Activated T-helper 17 cell treated with anti-CD3 and anti-CD28 coated beads, Interleukin-2, amount 50 U/mL, for 72 hours (primary cell): ENCODE measurements around the gene NADSYN1. TPM values are rescaled to one million over a fixed set of nuclear protein-coding genes. Genes with fewer than 3 reads are reported as not detected.

ENCODE experiments used
- ATAC-seq: fragments of 150-1000 bp; cut with Tn5 transposase; replicated peaks from 2 replicates; pipeline ENCODE4 v1.10.0; 2021; ENCODE audit warnings: mild to moderate bottlenecking, moderate library complexity
- H3K27ac Mint-ChIP-seq: one replicate; pipeline ENCODE4 v1.8.0; 2022; ENCODE audit warnings: mixed read lengths
- H3K27me3 Mint-ChIP-seq: one replicate; pipeline ENCODE4 v1.8.0; 2022; ENCODE audit warnings: mixed read lengths
- H3K36me3 Mint-ChIP-seq: one replicate; pipeline ENCODE4 v1.8.0; 2022; ENCODE audit warnings: low read depth, mild to moderate bottlenecking, mixed read lengths
- H3K4me1 Mint-ChIP-seq: one replicate; pipeline ENCODE4 v1.8.0; 2022; ENCODE audit warnings: mixed read lengths
- H3K4me3 Mint-ChIP-seq: one replicate; pipeline ENCODE4 v1.8.0; 2022; ENCODE audit warnings: mild to moderate bottlenecking, mixed read lengths
- H3K9me3 Mint-ChIP-seq: one replicate; pipeline ENCODE4 v1.8.0; 2022; ENCODE audit warnings: mixed read lengths
- total RNA-seq, 2 donors: library from RNA; stranded (reverse); gene quantifications; one replicate each; pipeline ENCODE4 v1.2.3, GENCODE V29; 2022

Gene NADSYN1
- total RNA-seq, 2 donors from 2014 or later, result 108 to 152 TPM

DNA sequence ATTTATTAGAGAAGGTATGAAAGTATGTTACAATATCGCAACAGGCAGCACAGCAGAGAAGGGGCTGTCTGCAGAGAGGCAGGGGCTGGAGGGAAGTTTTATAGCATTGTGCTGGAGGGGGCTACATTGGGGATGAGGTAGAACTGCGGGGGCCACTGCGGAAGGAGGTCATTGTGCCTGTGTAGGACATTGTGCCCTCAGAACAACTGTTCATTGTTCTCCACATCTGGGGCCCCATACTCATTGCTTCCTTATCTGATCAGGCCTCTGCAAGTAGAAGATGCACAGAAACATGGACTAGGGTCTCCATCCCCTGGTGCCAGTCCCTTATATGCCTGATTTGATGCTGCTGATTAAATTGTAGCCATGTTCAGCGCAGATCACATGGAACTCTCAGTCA lies 12.1 kb downstream of the NADSYN1 start:
- H3K27ac Mint-ChIP-seq, result no peak overlapping the region
- H3K4me1 Mint-ChIP-seq, result peaks cover 7% of the 10 kb centered on the region
- no peak for ATAC-seq
- H3K9me3 Mint-ChIP-seq, result no peaks in the 10 kb centered on the region
- H3K4me3 Mint-ChIP-seq, result no peak overlapping the region
- peaks cover 90% of the 10 kb centered on the region for H3K36me3 Mint-ChIP-seq
- no peaks in the 10 kb centered on the region for H3K27me3 Mint-ChIP-seq

- Mint-ChIP-seq H3K4me3 (no peak overlapping the region), H3K27ac (no peak overlapping the region), H3K27me3 (no peaks in the 10 kb centered on the region), H3K9me3 (no peaks in the 10 kb centered on the region), H3K4me1 (no peaks in the 10 kb centered on the region), H3K36me3 (peaks cover 85% of the 10 kb centered on the region)
- ATAC-seq, result no peak
These were observed 13.4 kb downstream of the NADSYN1 start for GRCh38 chr11:71466358-71466757.

- Mint-ChIP-seq H3K4me1 (no peaks in the 10 kb centered on the region), H3K27me3 (no peaks in the 10 kb centered on the region), H3K4me3 (no peak overlapping the region), H3K36me3 (peaks cover 85% of the 10 kb centered on the region), H3K27ac (no peak overlapping the region), H3K9me3 (no peaks in the 10 kb centered on the region)
- ATAC-seq, result no peak
These were observed 14.2 kb downstream of the NADSYN1 start for GRCh38 chr11:71467164-71467563.

DNA sequence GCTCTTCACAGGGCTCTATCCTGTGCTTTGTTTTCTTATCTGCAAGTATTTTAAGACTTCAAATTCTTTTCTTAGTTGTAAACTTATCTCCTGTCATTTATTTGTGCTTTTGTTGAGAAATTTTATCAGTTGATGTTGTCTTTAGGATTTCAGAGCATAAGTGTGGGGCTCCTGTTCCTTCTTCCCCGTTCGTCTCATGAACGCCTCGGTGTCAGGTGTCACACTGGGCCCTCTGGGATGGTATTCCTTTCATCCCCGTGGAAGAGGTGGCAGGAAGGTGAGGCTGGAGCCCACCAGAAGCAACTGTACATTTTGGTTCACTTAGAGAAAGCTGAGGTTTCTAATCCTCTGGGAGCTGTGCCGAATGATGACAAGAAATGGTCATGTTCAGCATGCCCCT lies 17.9 kb downstream of the NADSYN1 start:
- peaks cover 79% of the 10 kb centered on the region for H3K36me3 Mint-ChIP-seq
- no peak for ATAC-seq
- H3K4me3 Mint-ChIP-seq, result no peak overlapping the region
- H3K27me3 Mint-ChIP-seq, result no peaks in the 10 kb centered on the region
- H3K4me1 Mint-ChIP-seq, result no peaks in the 10 kb centered on the region
- no peaks in the 10 kb centered on the region for H3K9me3 Mint-ChIP-seq
- H3K27ac Mint-ChIP-seq, result no peak overlapping the region

DNA sequence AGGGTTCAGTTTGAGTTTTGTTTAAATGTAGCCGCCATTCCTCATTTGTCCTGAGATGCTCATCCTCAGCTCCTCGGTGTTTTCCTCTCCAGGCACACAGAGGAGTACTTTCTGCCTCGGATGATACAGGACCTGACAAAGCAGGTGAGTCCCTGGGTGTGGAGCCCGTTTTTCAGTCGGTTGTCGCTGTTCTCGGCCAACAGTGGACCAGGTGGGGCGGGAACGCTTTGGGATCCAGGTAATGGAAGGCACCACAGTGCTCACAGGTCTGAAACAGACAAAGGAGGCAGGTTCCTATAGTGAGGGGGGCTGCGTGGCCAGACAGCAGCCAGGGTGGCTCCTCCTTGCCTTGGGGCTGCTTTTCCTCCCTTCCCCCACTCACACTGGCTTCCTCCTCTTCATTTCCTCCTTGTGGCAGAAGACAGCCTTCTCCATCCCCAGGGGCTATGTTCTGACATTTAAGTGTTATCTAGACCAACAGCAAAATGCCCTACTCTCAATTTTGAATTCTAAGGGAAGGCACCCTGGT lies 19.4 kb downstream of the NADSYN1 start:
- ATAC-seq, result no peak
- Mint-ChIP-seq H3K4me3 (no peak overlapping the region), H3K9me3 (no peaks in the 10 kb centered on the region), H3K4me1 (no peaks in the 10 kb centered on the region), H3K36me3 (peaks cover 79% of the 10 kb centered on the region), H3K27me3 (no peaks in the 10 kb centered on the region), H3K27ac (no peak overlapping the region)

- no peak overlapping the region for H3K4me3 Mint-ChIP-seq
- no peak overlapping the region for H3K27ac Mint-ChIP-seq
- H3K4me1 Mint-ChIP-seq, result no peaks in the 10 kb centered on the region
- ATAC-seq, result no peak
- no peaks in the 10 kb centered on the region for H3K9me3 Mint-ChIP-seq
- H3K27me3 Mint-ChIP-seq, result no peaks in the 10 kb centered on the region
- peaks cover 79% of the 10 kb centered on the region for H3K36me3 Mint-ChIP-seq
These were observed 20.2 kb downstream of the NADSYN1 start for GRCh38 chr11:71472941-71473792.

DNA sequence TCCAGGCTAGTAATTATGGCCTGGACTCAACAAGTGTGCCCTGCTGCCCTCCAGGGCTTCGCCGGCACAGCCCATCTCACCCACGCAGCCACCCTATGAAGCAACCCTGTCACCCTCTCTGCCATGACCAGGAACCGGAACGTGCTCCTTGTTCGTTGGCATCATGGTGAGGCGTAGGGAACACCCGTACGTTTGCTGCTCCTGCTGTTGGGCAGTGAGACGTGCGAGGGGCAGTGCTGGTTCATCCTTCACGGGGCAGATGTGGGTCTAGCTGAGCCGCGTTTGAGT lies 20.7 kb downstream of the NADSYN1 start:
- Mint-ChIP-seq H3K4me3 (no peak overlapping the region), H3K9me3 (no peaks in the 10 kb centered on the region), H3K27me3 (no peaks in the 10 kb centered on the region), H3K36me3 (peaks cover 78% of the 10 kb centered on the region), H3K27ac (no peak overlapping the region), H3K4me1 (no peaks in the 10 kb centered on the region)
- ATAC-seq, result no peak

DNA sequence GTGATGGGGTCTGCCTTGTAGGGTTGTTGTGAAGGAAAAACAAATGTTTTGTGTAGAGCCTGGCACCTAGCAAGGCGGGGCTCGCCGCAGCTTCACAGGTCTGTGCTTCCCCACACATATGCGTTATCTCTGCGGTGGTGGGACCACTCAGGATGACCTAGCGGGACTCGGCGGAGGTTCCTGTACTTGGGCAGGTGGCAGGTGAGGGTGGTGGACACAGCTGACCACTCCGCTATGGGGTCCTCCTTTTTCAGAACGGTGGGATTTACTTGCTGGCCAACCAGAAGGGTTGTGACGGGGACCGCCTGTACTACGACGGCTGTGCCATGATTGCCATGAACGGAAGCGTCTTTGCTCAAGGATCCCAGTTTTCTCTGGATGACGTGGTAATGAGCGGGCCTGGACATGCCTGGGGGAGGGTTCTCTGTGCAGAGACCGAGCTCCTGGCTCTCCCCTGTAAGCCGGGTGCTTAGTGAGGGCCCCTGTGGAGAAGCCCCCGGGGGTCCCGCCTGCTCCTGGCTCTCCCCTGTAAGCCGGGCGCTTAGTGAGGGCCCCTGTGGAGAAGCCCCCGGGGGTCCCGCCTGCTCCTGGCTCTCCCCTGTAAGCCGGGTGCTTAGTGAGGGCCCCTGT lies 21.3 kb downstream of the NADSYN1 start:
- Mint-ChIP-seq H3K27ac (no peak overlapping the region), H3K27me3 (no peaks in the 10 kb centered on the region), H3K4me3 (no peak overlapping the region), H3K9me3 (no peaks in the 10 kb centered on the region), H3K4me1 (no peaks in the 10 kb centered on the region), H3K36me3 (peaks cover 78% of the 10 kb centered on the region)
- no peak for ATAC-seq

GRCh38 chr11:71474771-71475483 lies 21.9 kb downstream of the NADSYN1 start:
- Mint-ChIP-seq H3K36me3 (peaks cover 84% of the 10 kb centered on the region), H3K4me1 (no peaks in the 10 kb centered on the region), H3K4me3 (no peak overlapping the region), H3K27me3 (no peaks in the 10 kb centered on the region), H3K9me3 (no peaks in the 10 kb centered on the region), H3K27ac (no peak overlapping the region)
- ATAC-seq, result no peak

GRCh38 chr11:71476031-71476430 lies 23.0 kb downstream of the NADSYN1 start:
- peaks cover 91% of the 10 kb centered on the region for H3K36me3 Mint-ChIP-seq
- ATAC-seq, result no peak
- no peak overlapping the region for H3K27ac Mint-ChIP-seq
- H3K4me1 Mint-ChIP-seq, result no peaks in the 10 kb centered on the region
- no peaks in the 10 kb centered on the region for H3K9me3 Mint-ChIP-seq
- no peaks in the 10 kb centered on the region for H3K27me3 Mint-ChIP-seq
- H3K4me3 Mint-ChIP-seq, result no peak overlapping the region

GRCh38 chr11:71476926-71477640 lies 24.1 kb downstream of the NADSYN1 start:
- no peak overlapping the region for H3K4me3 Mint-ChIP-seq
- H3K27ac Mint-ChIP-seq, result no peak overlapping the region
- peaks cover 91% of the 10 kb centered on the region for H3K36me3 Mint-ChIP-seq
- ATAC-seq, result no peak
- H3K9me3 Mint-ChIP-seq, result no peaks in the 10 kb centered on the region
- H3K4me1 Mint-ChIP-seq, result no peaks in the 10 kb centered on the region
- H3K27me3 Mint-ChIP-seq, result no peaks in the 10 kb centered on the region

DNA sequence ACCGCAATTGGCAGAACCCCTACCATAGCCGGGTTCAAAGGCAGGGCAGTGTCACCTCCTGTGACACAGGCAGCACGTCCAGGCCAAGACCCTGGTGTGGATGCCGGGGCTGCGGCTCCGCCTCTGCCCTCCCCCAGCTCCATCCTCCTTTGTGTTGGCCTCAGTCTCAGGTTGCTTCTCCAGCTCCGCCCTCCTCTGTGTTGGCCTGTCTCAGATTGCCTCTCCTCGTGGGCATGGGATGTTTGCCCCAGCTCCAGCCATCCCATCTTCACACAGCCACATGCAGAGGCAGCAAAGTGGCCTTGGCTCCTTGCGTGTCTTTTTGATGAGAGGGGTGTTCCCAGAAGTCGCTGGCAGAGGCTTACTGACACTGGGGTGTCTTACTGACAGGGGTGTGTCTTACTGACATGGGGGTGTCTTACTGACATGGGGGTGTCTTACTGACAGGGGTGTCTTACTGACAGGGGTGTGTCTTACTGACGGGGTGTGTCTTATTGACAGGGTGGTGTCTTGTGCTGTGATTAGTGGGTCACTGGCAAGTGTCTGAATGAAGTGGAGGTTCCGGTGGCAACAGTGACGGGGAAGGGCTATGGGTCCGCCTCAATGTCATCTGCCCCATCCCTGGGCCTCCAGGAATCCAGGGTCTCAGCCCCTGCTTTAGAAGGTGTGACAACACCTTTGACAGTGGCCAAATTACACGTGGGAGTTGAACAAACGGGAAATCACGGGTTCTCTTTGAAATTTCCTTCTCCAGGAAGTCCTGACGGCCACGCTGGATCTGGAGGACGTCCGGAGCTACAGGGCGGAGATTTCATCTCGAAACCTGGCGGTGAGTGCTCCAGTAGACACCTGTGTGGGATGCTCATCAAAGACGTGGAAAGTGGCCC lies 24.9 kb downstream of the NADSYN1 start:
- H3K27ac Mint-ChIP-seq, result no peak overlapping the region
- H3K36me3 Mint-ChIP-seq, result peaks cover 86% of the 10 kb centered on the region
- ATAC-seq, result no peak
- no peak overlapping the region for H3K4me3 Mint-ChIP-seq
- H3K9me3 Mint-ChIP-seq, result no peaks in the 10 kb centered on the region
- no peaks in the 10 kb centered on the region for H3K27me3 Mint-ChIP-seq
- no peaks in the 10 kb centered on the region for H3K4me1 Mint-ChIP-seq

GRCh38 chr11:71478528-71478840 lies 25.5 kb downstream of the NADSYN1 start:
- Mint-ChIP-seq H3K27ac (no peak overlapping the region), H3K27me3 (no peaks in the 10 kb centered on the region), H3K36me3 (peaks cover 89% of the 10 kb centered on the region), H3K4me1 (no peaks in the 10 kb centered on the region), H3K9me3 (no peaks in the 10 kb centered on the region), H3K4me3 (no peak overlapping the region)
- ATAC-seq, result no peak
